Nephron progenitor cell (in vitro differentiated cells): ENCODE measurements around the gene NALCN.
A peak's percentile ranks its signal among the peaks of the same experiment; 100 is the strongest.

Experiments
- DNase-seq: peaks from one replicate; pipeline ENCODE4 v3.0.0; 2021
- H3K27ac Mint-ChIP-seq: 2 replicates; pipeline ENCODE4 v1.8.0; 2021; ENCODE audit warnings: mild to moderate bottlenecking, moderate library complexity, mixed read lengths
- H3K27me3 Mint-ChIP-seq: 2 replicates; pipeline ENCODE4 v1.8.0; 2021; ENCODE audit warnings: mild to moderate bottlenecking, low read depth, mixed read lengths; ENCODE audit not compliant: poor library complexity
- H3K36me3 Mint-ChIP-seq: 2 replicates; pipeline ENCODE4 v1.8.0; 2021; ENCODE audit warnings: low read depth, mixed read lengths
- H3K4me1 Mint-ChIP-seq: 2 replicates; pipeline ENCODE4 v1.8.0; 2021; ENCODE audit warnings: mixed read lengths
- H3K4me3 Mint-ChIP-seq: 2 replicates; pipeline ENCODE4 v1.8.0; 2021; ENCODE audit warnings: mild to moderate bottlenecking, moderate library complexity, mixed read lengths
- H3K9me3 Mint-ChIP-seq: 2 replicates; pipeline ENCODE4 v1.8.0; 2021; ENCODE audit warnings: mild to moderate bottlenecking, moderate library complexity, mixed read lengths
- TF ChIP-seq, protein P1 (sequence below): fragments of 200-600 bp; sonication (generic); IDR thresholded peaks from 2 replicates; pipeline ENCODE4 v1.5.0; 2021; ENCODE audit warnings: antibody characterized with exemption

Gene NALCN

DNA sequence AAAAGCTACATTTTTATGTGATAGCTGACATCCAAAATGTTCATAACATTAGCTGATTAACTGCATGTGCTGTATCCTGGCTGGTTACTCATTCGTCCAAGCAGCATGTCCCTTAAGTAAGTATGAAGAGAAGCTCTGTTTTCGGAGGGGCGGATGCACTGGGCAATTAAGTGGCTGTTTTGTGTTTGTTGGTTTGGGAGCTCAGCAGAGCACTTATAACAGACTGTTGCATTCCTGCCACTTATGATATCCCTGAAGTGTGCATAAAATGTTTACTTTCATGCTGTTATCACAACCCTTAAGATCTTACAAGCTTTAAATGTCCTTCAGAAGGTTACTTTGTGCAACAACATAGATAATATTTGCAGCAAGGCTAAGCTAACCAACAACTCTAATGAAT, 264.1 kb downstream of the NALCN start:
- no peak overlapping the region for H3K4me3 Mint-ChIP-seq
- no peak for DNase-seq
- H3K9me3 Mint-ChIP-seq: no peaks in the 10 kb centered on the region
- H3K27ac Mint-ChIP-seq: no peak overlapping the region
- TF ChIP-seq, protein P1, sequence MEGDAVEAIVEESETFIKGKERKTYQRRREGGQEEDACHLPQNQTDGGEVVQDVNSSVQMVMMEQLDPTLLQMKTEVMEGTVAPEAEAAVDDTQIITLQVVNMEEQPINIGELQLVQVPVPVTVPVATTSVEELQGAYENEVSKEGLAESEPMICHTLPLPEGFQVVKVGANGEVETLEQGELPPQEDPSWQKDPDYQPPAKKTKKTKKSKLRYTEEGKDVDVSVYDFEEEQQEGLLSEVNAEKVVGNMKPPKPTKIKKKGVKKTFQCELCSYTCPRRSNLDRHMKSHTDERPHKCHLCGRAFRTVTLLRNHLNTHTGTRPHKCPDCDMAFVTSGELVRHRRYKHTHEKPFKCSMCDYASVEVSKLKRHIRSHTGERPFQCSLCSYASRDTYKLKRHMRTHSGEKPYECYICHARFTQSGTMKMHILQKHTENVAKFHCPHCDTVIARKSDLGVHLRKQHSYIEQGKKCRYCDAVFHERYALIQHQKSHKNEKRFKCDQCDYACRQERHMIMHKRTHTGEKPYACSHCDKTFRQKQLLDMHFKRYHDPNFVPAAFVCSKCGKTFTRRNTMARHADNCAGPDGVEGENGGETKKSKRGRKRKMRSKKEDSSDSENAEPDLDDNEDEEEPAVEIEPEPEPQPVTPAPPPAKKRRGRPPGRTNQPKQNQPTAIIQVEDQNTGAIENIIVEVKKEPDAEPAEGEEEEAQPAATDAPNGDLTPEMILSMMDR: no peak
- no peaks in the 10 kb centered on the region for H3K36me3 Mint-ChIP-seq
- H3K27me3 Mint-ChIP-seq: no peaks in the 10 kb centered on the region
- peaks cover 22% of the 10 kb centered on the region for H3K4me1 Mint-ChIP-seq

DNA sequence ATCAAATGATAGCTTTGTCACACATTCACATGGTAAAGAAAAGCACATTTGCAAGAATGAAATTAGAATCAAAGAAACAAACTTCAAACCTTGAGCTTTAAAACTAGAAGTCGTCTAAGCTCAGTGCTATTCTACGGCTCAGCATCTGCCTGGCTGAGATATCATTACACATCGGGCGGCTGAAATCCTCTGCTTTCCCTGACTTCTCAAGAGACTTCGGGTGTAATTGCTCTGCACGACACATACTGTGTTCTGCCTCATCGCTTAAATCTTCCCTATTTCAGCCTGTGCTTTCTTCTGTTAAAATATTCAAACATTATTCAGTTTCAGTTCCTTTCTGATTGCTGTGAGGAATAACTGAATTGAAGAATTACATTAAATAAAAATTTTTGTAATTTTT, 265.3 kb downstream of the NALCN start:
- no peaks in the 10 kb centered on the region for H3K9me3 Mint-ChIP-seq
- peaks cover 22% of the 10 kb centered on the region for H3K4me1 Mint-ChIP-seq
- H3K27me3 Mint-ChIP-seq: no peaks in the 10 kb centered on the region
- DNase-seq: no peak
- H3K4me3 Mint-ChIP-seq: no peak overlapping the region
- no peaks in the 10 kb centered on the region for H3K36me3 Mint-ChIP-seq
- H3K27ac Mint-ChIP-seq: no peak overlapping the region
- TF ChIP-seq, protein P1: no peak

GRCh38 chr13:101149735-101150384, 266.4 kb downstream of the NALCN start:
- Mint-ChIP-seq H3K27ac (no peak overlapping the region), H3K4me3 (no peak overlapping the region), H3K4me1 (peaks cover 27% of the 10 kb centered on the region), H3K27me3 (peaks cover 3% of the 10 kb centered on the region), H3K9me3 (no peaks in the 10 kb centered on the region), H3K36me3 (no peaks in the 10 kb centered on the region)
- TF ChIP-seq, protein P1: peak; percentile 38
- DNase-seq: peak; percentile 42

- Mint-ChIP-seq H3K4me3 (no peak overlapping the region), H3K36me3 (no peaks in the 10 kb centered on the region), H3K9me3 (no peaks in the 10 kb centered on the region), H3K27me3 (peaks cover 3% of the 10 kb centered on the region), H3K4me1 (peaks cover 20% of the 10 kb centered on the region), H3K27ac (no peak overlapping the region)
- no peak for DNase-seq
- TF ChIP-seq, protein P1: no peak
These were observed 270.0 kb downstream of the NALCN start for GRCh38 chr13:101146101-101146898.

GRCh38 chr13:101144808-101145419, 271.4 kb downstream of the NALCN start:
- Mint-ChIP-seq H3K9me3 (no peaks in the 10 kb centered on the region), H3K4me1 (peaks cover 15% of the 10 kb centered on the region), H3K27me3 (peaks cover 3% of the 10 kb centered on the region), H3K36me3 (no peaks in the 10 kb centered on the region), H3K4me3 (no peak overlapping the region), H3K27ac (no peak overlapping the region)
- peak; percentile 27 for DNase-seq
- TF ChIP-seq, protein P1: peak; percentile 79
